AG09319 (cell line): ENCODE results near the gene IGSF23.
"Not testable (repeated sequence)": the region's sequence is repeated elsewhere in the genome, so short reads cannot be mapped to it uniquely, and the experiment has no call there.

Source experiments
- DNase-seq: peaks from one replicate; pipeline ENCODE4 v3.0.0-alpha.2; 2010; ENCODE audit warnings: low read depth; ENCODE audit errors: extremely low read depth
- CTCF ChIP-seq: IDR thresholded peaks from 2 replicates; pipeline ENCODE4 v1.5.1; 2011; ENCODE audit warnings: low read depth, mild to moderate bottlenecking, inconsistent platforms, low read length, moderate library complexity

IGSF23 gene

GRCh38 chr19:44617110-44617880, 3.9 kb downstream of the IGSF23 start:
- no peak for TF ChIP-seq CTCF
- DNase-seq, result no peak

GRCh38 chr19:44618640-44619357, 5.4 kb downstream of the IGSF23 start:
- no peak for TF ChIP-seq CTCF
- DNase-seq, result no peak

DNA sequence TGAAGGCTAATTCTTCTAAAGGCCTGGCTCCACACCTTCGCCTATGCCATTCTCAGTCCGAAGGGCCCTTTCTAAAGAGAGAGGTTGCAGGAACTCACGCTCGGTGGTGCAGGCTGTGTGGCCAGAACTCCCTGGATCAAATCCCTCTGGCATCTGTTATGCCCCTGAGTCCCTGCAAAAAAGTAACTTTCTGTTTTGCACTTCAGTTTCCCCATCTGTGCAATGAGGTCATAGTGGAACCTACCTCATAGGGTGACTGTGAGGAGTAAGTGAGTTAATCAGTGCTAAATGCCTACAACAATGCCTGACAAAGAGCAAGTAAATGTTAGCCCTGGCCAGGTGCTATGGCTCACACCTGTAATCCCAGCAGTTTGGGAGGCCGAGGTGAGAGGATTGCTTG, 7.3 kb downstream of the IGSF23 start:
- DNase-seq, result no peak
- TF ChIP-seq CTCF, result no peak

- DNase-seq, result no peak
- TF ChIP-seq CTCF, result no peak
These were observed 8.0 kb downstream of the IGSF23 start for GRCh38 chr19:44621367-44621766.

DNA sequence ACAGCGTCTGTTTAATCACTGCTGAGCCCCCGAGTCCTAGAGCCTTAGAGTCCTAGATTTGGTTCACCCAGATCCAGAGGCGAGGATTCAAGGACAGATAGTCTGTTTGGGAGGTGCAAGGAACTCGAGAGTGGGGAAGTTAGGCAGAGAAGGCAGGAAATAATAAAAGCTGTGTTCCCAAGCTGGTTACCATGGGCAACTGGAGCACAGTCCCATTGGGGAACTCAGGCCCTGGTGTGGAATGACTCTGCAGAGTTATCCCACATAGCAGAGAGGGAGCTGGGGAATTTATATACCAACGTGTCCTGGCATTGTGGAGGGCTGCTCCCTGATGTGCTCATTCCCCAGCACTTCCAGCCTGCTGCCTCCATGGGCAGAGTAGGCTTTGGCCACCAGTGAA, 9.7 kb downstream of the IGSF23 start:
- TF ChIP-seq CTCF, result no peak
- no peak for DNase-seq

- DNase-seq, result no peak
- TF ChIP-seq CTCF, result no peak
These were observed 10.3 kb downstream of the IGSF23 start for GRCh38 chr19:44623626-44624025.

- no peak for DNase-seq
- TF ChIP-seq CTCF, result no peak
These were observed 11.5 kb downstream of the IGSF23 start for GRCh38 chr19:44624840-44625354.

GRCh38 chr19:44625637-44626036, 12.3 kb downstream of the IGSF23 start:
- not testable (repeated sequence) for DNase-seq
